Hepatocyte (in vitro differentiated cells): ENCODE results near the gene INTS4.

Source experiments
- EZH2phosphoT487 ChIP-seq: fragments of 200-600 bp; sonication (generic); IDR thresholded peaks from one replicate; pipeline ENCODE4 v1.6.1; 2018; ENCODE audit warnings: antibody characterized with exemption, mild to moderate bottlenecking, low read depth, moderate library complexity; ENCODE audit not compliant: unreplicated experiment, severe bottlenecking
- TF ChIP-seq, protein P1 (sequence below): fragments of 200-600 bp; sonication (generic); IDR thresholded peaks from 2 replicates; pipeline ENCODE4 v1.5.1; 2016; ENCODE audit warnings: antibody characterized with exemption, mild to moderate bottlenecking; ENCODE audit not compliant: poor library complexity

GRCh38 chr11:78010755-78011154, 16.3 kb upstream of the INTS4 start:
- TF ChIP-seq, protein P1, sequence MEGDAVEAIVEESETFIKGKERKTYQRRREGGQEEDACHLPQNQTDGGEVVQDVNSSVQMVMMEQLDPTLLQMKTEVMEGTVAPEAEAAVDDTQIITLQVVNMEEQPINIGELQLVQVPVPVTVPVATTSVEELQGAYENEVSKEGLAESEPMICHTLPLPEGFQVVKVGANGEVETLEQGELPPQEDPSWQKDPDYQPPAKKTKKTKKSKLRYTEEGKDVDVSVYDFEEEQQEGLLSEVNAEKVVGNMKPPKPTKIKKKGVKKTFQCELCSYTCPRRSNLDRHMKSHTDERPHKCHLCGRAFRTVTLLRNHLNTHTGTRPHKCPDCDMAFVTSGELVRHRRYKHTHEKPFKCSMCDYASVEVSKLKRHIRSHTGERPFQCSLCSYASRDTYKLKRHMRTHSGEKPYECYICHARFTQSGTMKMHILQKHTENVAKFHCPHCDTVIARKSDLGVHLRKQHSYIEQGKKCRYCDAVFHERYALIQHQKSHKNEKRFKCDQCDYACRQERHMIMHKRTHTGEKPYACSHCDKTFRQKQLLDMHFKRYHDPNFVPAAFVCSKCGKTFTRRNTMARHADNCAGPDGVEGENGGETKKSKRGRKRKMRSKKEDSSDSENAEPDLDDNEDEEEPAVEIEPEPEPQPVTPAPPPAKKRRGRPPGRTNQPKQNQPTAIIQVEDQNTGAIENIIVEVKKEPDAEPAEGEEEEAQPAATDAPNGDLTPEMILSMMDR = no peak
- no peak for TF ChIP-seq EZH2phosphoT487
